AG10803 (cell line): ENCODE measurements around the gene CNOT10.
"Not testable (repeated sequence)": the region's sequence is repeated elsewhere in the genome, so short reads cannot be mapped to it uniquely, and the experiment has no call there.

Experiments
- DNase-seq: peaks from one replicate; pipeline ENCODE4 v3.0.0; 2010; ENCODE audit warnings: low read depth
- H3K4me3 ChIP-seq: 2 replicates; pipeline ENCODE4 v1.5.1; 2011; ENCODE audit warnings: mild to moderate bottlenecking, low read length, control low read depth
- CTCF ChIP-seq: conservative IDR thresholded peaks from 2 replicates; pipeline ENCODE4 v1.5.1; 2011; ENCODE audit warnings: mild to moderate bottlenecking, low read length, control low read depth, inconsistent platforms

Gene CNOT10

GRCh38 chr3:32646761-32647160, 38.2 kb upstream of the CNOT10 start:
- TF ChIP-seq CTCF: no peak
- no peak overlapping the region for H3K4me3 ChIP-seq
- peak; percentile 17 for DNase-seq

- H3K4me3 ChIP-seq, DNase-seq: not testable (repeated sequence)
Measured at GRCh38 chr3:32652337-32653100, 32.5 kb upstream of the CNOT10 start.

- TF ChIP-seq CTCF: no peak
- H3K4me3 ChIP-seq: no peak overlapping the region
- no peak for DNase-seq
Measured at GRCh38 chr3:32655167-32655566, 29.8 kb upstream of the CNOT10 start.

- H3K4me3 ChIP-seq: no peak overlapping the region
- TF ChIP-seq CTCF: no peak
Measured at GRCh38 chr3:32660634-32661033, 24.4 kb upstream of the CNOT10 start.

GRCh38 chr3:32662647-32663046, 22.3 kb upstream of the CNOT10 start:
- no peak for TF ChIP-seq CTCF
- no peak for DNase-seq
- no peak overlapping the region for H3K4me3 ChIP-seq

More at GRCh38 chr3:32660634-32661033, 24.4 kb upstream of the CNOT10 start:
- DNase-seq: no peak

GRCh38 chr3:32664630-32665075, 20.3 kb upstream of the CNOT10 start:
- DNase-seq: peak; percentile 45
- not testable (repeated sequence) for H3K4me3 ChIP-seq
- TF ChIP-seq CTCF: peak; percentile 60

- no peak for DNase-seq
- no peak for TF ChIP-seq CTCF
- H3K4me3 ChIP-seq: no peak overlapping the region
Measured at GRCh38 chr3:32667072-32667582, 17.9 kb upstream of the CNOT10 start.

GRCh38 chr3:32669226-32669625, 15.8 kb upstream of the CNOT10 start:
- not testable (repeated sequence) for H3K4me3 ChIP-seq, DNase-seq

- DNase-seq, H3K4me3 ChIP-seq: not testable (repeated sequence)
Measured at GRCh38 chr3:32673730-32674129, 11.3 kb upstream of the CNOT10 start.
